GM21576 (cell line): Measurements from ENCODE around the gene RFX8.
"Not testable (repeated sequence)": the region's sequence is repeated elsewhere in the genome, so short reads cannot be mapped to it uniquely, and the experiment has no call there.

Experiments used
- ATAC-seq: cut with Tn5 transposase; IDR thresholded peaks from one replicate; pipeline ENCODE4 v1.9.1; 2021; ENCODE audit warnings: mild to moderate bottlenecking, moderate library complexity; ENCODE audit not compliant: unreplicated experiment

The RFX8 gene

GRCh38 chr2:101442042-101442666, 32.8 kb downstream of the RFX8 start:
- ATAC-seq, result no peak

GRCh38 chr2:101440127-101440738, 34.7 kb downstream of the RFX8 start:
- no peak for ATAC-seq

GRCh38 chr2:101439716-101440115, 35.2 kb downstream of the RFX8 start:
- ATAC-seq, result no peak

- ATAC-seq, result not testable (repeated sequence)
Observed at GRCh38 chr2:101438555-101438954, 36.4 kb downstream of the RFX8 start.

- ATAC-seq, result no peak
Observed at GRCh38 chr2:101435001-101435862, 39.7 kb downstream of the RFX8 start.

- no peak for ATAC-seq
Observed at GRCh38 chr2:101433465-101433864, 41.4 kb downstream of the RFX8 start.

GRCh38 chr2:101432411-101433181, 42.3 kb downstream of the RFX8 start:
- ATAC-seq, result no peak

- no peak for ATAC-seq
Observed at GRCh38 chr2:101431486-101431885, 43.4 kb downstream of the RFX8 start.

GRCh38 chr2:101430156-101430555, 44.8 kb downstream of the RFX8 start:
- ATAC-seq, result no peak

- ATAC-seq, result no peak
Observed at GRCh38 chr2:101429453-101429852, 45.5 kb downstream of the RFX8 start.

- ATAC-seq, result no peak
Observed at GRCh38 chr2:101428422-101429176, 46.3 kb downstream of the RFX8 start.

- no peak for ATAC-seq
Observed at GRCh38 chr2:101427743-101428142, 47.2 kb downstream of the RFX8 start.

GRCh38 chr2:101427240-101427639, 47.7 kb downstream of the RFX8 start:
- ATAC-seq, result no peak

GRCh38 chr2:101426822-101427221, 48.1 kb downstream of the RFX8 start:
- no peak for ATAC-seq

- ATAC-seq, result no peak
Observed at GRCh38 chr2:101420623-101421022, 54.3 kb downstream of the RFX8 start.

GRCh38 chr2:101419096-101419663, 55.7 kb downstream of the RFX8 start:
- no peak for ATAC-seq

- no peak for ATAC-seq
Observed at GRCh38 chr2:101418460-101419095, 56.3 kb downstream of the RFX8 start.

- ATAC-seq, result no peak
Observed at GRCh38 chr2:101416609-101417008, 58.3 kb downstream of the RFX8 start.

GRCh38 chr2:101415884-101416283, 59.0 kb downstream of the RFX8 start:
- ATAC-seq, result no peak

GRCh38 chr2:101415220-101415619, 59.7 kb downstream of the RFX8 start:
- ATAC-seq, result no peak
